Measurements from ENCODE around the gene SFRP5. TPM values are rescaled to one million over a fixed set of nuclear protein-coding genes. Genes with fewer than 3 reads are reported as not detected.

Gene SFRP5
- total RNA-seq, 1 experiment from 2014 or later, result not detected

DNA sequence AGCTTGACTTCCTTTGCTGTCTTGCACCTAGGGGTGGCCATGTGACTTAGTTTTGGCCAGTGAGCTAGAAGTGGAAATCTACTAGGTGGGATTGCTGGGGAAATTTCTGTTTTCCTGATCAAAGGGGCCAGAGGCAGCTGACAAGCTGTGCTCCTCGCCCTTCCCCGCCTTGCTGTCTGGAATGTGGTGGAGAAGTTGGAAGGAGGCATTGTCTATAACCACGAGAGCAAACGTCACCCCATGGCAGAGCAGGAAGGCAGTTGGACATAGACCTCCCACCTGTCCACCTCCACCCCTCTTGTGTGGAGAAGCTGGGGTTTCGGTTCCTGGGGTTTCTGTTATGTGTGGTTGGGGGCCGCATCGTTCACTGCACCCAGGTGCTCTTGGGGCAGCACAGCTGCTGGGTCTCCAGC lies 7.3 kb downstream of the SFRP5 start:
- ATAC-seq, result no peak
- H3K27ac ChIP-seq (ENCODE audit: low read depth, low read length), result no peak overlapping the region
- peaks cover 9 to 14% of the 10 kb centered on the region in 2 experiments; a peak in 3 of 4 replicates for H3K36me3 ChIP-seq (ENCODE audit: control insufficient read depth in 1 of 2, insufficient read depth in 2 of 2, low read length in 2 of 2)
- no peak for DNase-seq (ENCODE audit: low read depth, low spot score)
- H3K9ac ChIP-seq (ENCODE audit: low read length), result no peak overlapping the region
- POLR2A ChIA-PET, result no interaction called here
- H3K79me2 ChIP-seq (ENCODE audit: insufficient read depth, low read length), result no peaks in the 10 kb centered on the region
- intact Hi-C loops (cut with micrococcal nuclease), result no loop called here
- H4K20me1 ChIP-seq (ENCODE audit: insufficient read depth), result no peaks in the 10 kb centered on the region
- CTCF ChIA-PET, result interaction anchor here (1.8 kb wide), 1 partner anchor 281 kb away, joined by 4 read pairs; no protein-coding TSS in a partner anchor
- H3K4me2 ChIP-seq (ENCODE audit: low read length), result no peak overlapping the region
- no peaks in the 10 kb centered on the region for H3K9me2 ChIP-seq (ENCODE audit: insufficient read depth)
- no peak overlapping the region for H3K4me3 ChIP-seq (replicated peaks in 1 of 2; ENCODE audit: low read depth in 1 of 2, low read length in 2 of 2)
- no peaks in the 10 kb centered on the region for H3K9me3 ChIP-seq (ENCODE audit: control insufficient read depth in 1 of 2, insufficient read depth in 1 of 2, low read depth in 1 of 2, low read length in 2 of 2)
- BruUV-seq (replicated peaks), result no TSS peak
- TF ChIP-seq JUND (IDR thresholded peaks at IDR 0.05), result no peak
- TF ChIP-seq SIN3A (IDR thresholded peaks at IDR 0.05; ENCODE audit: low read depth), result no peak
- TF ChIP-seq EZH2phosphoT487 (IDR thresholded peaks at IDR 0.05; ENCODE audit: borderline replicate concordance), result no peak
- TF ChIP-seq, protein P1, sequence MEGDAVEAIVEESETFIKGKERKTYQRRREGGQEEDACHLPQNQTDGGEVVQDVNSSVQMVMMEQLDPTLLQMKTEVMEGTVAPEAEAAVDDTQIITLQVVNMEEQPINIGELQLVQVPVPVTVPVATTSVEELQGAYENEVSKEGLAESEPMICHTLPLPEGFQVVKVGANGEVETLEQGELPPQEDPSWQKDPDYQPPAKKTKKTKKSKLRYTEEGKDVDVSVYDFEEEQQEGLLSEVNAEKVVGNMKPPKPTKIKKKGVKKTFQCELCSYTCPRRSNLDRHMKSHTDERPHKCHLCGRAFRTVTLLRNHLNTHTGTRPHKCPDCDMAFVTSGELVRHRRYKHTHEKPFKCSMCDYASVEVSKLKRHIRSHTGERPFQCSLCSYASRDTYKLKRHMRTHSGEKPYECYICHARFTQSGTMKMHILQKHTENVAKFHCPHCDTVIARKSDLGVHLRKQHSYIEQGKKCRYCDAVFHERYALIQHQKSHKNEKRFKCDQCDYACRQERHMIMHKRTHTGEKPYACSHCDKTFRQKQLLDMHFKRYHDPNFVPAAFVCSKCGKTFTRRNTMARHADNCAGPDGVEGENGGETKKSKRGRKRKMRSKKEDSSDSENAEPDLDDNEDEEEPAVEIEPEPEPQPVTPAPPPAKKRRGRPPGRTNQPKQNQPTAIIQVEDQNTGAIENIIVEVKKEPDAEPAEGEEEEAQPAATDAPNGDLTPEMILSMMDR (IDR thresholded peaks at IDR 0.05 in 2 of 3, conservative IDR thresholded peaks at IDR 0.05 in 1 of 3; ENCODE audit: borderline replicate concordance in 1 of 3, insufficient read depth in 1 of 3, low read depth in 2 of 3, low read length in 2 of 3), result no peak
- no peak for TF ChIP-seq ZNF274 (IDR thresholded peaks at IDR 0.05; ENCODE audit: low read depth, low read length)
- TF ChIP-seq ELF1 (IDR thresholded peaks at IDR 0.05; ENCODE audit: borderline replicate concordance, low read depth), result no peak
- TF ChIP-seq, protein P2, sequence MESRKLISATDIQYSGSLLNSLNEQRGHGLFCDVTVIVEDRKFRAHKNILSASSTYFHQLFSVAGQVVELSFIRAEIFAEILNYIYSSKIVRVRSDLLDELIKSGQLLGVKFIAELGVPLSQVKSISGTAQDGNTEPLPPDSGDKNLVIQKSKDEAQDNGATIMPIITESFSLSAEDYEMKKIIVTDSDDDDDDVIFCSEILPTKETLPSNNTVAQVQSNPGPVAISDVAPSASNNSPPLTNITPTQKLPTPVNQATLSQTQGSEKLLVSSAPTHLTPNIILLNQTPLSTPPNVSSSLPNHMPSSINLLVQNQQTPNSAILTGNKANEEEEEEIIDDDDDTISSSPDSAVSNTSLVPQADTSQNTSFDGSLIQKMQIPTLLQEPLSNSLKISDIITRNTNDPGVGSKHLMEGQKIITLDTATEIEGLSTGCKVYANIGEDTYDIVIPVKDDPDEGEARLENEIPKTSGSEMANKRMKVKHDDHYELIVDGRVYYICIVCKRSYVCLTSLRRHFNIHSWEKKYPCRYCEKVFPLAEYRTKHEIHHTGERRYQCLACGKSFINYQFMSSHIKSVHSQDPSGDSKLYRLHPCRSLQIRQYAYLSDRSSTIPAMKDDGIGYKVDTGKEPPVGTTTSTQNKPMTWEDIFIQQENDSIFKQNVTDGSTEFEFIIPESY (IDR thresholded peaks at IDR 0.05; ENCODE audit: extremely low read depth, insufficient replicate concordance, low read length), result no peak
- TF ChIP-seq YY1 (IDR thresholded peaks at IDR 0.05; ENCODE audit: extremely low read depth, insufficient replicate concordance, low read depth, low read length), result no peak
- TF ChIP-seq SRF (IDR thresholded peaks at IDR 0.05; ENCODE audit: low read depth), result no peak
- TF ChIP-seq TCF7L2 (IDR thresholded peaks at IDR 0.05; ENCODE audit: borderline replicate concordance, extremely low read depth, insufficient read depth, insufficient read length), result no peak
- TF ChIP-seq ATF3 (IDR thresholded peaks at IDR 0.05), result no peak
- TF ChIP-seq, protein P3, sequence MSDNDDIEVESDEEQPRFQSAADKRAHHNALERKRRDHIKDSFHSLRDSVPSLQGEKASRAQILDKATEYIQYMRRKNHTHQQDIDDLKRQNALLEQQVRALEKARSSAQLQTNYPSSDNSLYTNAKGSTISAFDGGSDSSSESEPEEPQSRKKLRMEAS (IDR thresholded peaks at IDR 0.05), result no peak
- TF ChIP-seq EZH2 (IDR thresholded peaks at IDR 0.05), result no peak
- H3K27me3 ChIP-seq (ENCODE audit: insufficient read depth, low read length), result no peaks in the 10 kb centered on the region
- RAD21 ChIA-PET (ENCODE audit: low non-redundant PET in 1 of 2, low total read pairs in 2 of 2, uncharacterized antibody in 2 of 2, unreplicated experiment in 2 of 2), result no interaction called here
- peaks cover 2 to 4% of the 10 kb centered on the region in 2 experiments; a peak in 3 of 4 replicates for H3K4me1 ChIP-seq (ENCODE audit: control insufficient read depth in 1 of 2, insufficient read depth in 2 of 2, low read length in 2 of 2)
- no peak overlapping the region for H2AFZ ChIP-seq (ENCODE audit: low read depth, low read length, poor library complexity, severe bottlenecking)

Data from HCT116 (cell line).